Measurements from ENCODE around the gene AMN. TPM values are rescaled to one million over a fixed set of nuclear protein-coding genes. Genes with fewer than 3 reads are reported as not detected.
"Not testable (repeated sequence)": the region's sequence is repeated elsewhere in the genome, so short reads cannot be mapped to it uniquely, and the experiment has no call there.

Gene AMN
- total and polyA plus RNA-seq, 9 donors = 0.10 to 4.6 (median 0.59) TPM; not detected in 1

DNA sequence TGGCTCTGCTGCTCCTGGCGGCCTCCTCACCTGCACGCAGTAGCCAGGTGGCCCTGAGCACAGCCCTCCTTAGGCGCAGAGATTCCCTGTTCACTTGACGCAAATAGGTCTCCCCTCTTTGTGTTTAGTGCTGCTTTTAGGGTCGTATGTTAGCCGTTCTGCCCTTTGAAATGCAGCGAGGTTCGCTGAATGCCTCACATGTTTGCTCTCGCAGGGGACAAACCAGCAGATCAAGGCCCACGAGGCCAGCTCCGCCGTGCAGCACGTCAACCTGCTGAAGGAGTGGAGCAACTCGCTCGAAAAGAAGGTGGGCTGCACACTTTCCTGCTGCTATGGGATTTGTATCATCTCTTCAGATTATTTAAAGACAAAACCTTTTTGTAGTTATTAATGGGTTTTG, 31.4 kb upstream of the AMN start:
- H3K4me3 ChIP-seq = no peak overlapping the region
- WGBS, 3 donors = 81 to 88% (median 85%) methylated on average over 15 of the region's 15 CpGs
- TF ChIP-seq, protein P1, sequence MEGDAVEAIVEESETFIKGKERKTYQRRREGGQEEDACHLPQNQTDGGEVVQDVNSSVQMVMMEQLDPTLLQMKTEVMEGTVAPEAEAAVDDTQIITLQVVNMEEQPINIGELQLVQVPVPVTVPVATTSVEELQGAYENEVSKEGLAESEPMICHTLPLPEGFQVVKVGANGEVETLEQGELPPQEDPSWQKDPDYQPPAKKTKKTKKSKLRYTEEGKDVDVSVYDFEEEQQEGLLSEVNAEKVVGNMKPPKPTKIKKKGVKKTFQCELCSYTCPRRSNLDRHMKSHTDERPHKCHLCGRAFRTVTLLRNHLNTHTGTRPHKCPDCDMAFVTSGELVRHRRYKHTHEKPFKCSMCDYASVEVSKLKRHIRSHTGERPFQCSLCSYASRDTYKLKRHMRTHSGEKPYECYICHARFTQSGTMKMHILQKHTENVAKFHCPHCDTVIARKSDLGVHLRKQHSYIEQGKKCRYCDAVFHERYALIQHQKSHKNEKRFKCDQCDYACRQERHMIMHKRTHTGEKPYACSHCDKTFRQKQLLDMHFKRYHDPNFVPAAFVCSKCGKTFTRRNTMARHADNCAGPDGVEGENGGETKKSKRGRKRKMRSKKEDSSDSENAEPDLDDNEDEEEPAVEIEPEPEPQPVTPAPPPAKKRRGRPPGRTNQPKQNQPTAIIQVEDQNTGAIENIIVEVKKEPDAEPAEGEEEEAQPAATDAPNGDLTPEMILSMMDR (IDR thresholded peaks at IDR 0.05) = no peak
- TF ChIP-seq EP300 (IDR thresholded peaks at IDR 0.05) (no peak), POLR2A (IDR thresholded peaks at IDR 0.05) (no peak)
- H3K27ac ChIP-seq = no peak overlapping the region
- no peaks in the 10 kb centered on the region for H3K36me3 ChIP-seq
- H3K4me1 ChIP-seq (ENCODE audit: insufficient read depth) = no peaks in the 10 kb centered on the region
- no peaks in the 10 kb centered on the region for H3K27me3 ChIP-seq
- intact Hi-C loops (cut with DNase I) = no loop called here
- H3K9me3 ChIP-seq = no peaks in the 10 kb centered on the region
- no peak for DNase-seq

DNA sequence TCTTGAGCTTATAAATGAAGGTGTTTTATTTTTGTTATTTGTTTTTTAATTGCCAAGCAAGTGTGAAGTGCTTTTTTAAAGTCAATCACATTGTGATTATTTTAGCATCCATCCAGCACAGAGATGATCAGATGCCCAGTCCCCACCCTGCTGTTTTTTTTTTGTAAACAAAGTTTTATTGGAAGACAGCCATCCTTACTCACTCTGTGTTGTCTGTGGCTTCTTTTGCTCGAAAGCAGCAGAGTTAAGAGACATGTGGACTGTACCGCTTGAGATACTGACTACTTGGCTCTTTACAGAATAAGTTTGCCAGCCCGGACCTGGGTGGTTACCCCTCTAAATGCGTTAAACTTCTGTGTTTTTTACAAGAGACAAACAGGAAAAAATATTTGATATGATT, 30.9 kb upstream of the AMN start:
- no peaks in the 10 kb centered on the region for H3K36me3 ChIP-seq
- H3K27ac ChIP-seq = no peak overlapping the region
- DNase-seq = no peak
- no peak overlapping the region for H3K4me3 ChIP-seq
- 22 to 39% (median 23%) methylated on average over 4 of the region's 4 CpGs for WGBS, 3 donors
- no peaks in the 10 kb centered on the region for H3K27me3 ChIP-seq
- TF ChIP-seq, protein P1 (IDR thresholded peaks at IDR 0.05) = no peak
- H3K4me1 ChIP-seq (ENCODE audit: insufficient read depth) = no peaks in the 10 kb centered on the region
- H3K9me3 ChIP-seq = no peaks in the 10 kb centered on the region
- intact Hi-C loops (cut with DNase I) = no loop called here

DNA sequence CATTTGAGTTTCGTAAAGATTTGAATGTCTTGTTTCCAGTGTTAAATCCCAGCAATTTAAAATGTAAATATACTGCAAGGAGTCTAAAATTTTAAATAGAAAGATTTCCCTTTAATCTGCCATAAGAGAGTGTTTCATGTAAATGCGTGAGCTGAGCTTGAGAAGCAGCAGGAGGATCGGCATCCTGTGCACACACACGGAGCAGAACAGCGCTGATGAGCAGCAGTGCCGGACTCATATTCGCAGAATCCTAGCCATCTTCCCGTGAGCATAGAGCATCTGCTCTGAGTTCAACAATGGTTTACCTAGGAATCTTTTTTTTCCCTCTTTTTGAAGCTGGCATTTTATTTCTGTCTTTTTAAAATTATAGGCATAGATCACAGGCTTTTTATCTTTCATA, 29.8 kb upstream of the AMN start:
- no peaks in the 10 kb centered on the region for H3K9me3 ChIP-seq
- DNase-seq = no peak
- no peaks in the 10 kb centered on the region for H3K27me3 ChIP-seq
- TF ChIP-seq EP300 (IDR thresholded peaks at IDR 0.05) (no peak), POLR2A (IDR thresholded peaks at IDR 0.05) (no peak)
- TF ChIP-seq, protein P1 (IDR thresholded peaks at IDR 0.05) = no peak
- intact Hi-C loops (cut with DNase I) = no loop called here
- no peaks in the 10 kb centered on the region for H3K36me3 ChIP-seq
- 91 to 97% (median 95%) methylated on average over 8 of the region's 8 CpGs for WGBS, 3 donors
- H3K4me1 ChIP-seq (ENCODE audit: insufficient read depth) = no peaks in the 10 kb centered on the region
- H3K27ac ChIP-seq = no peak overlapping the region
- no peak overlapping the region for H3K4me3 ChIP-seq

DNA sequence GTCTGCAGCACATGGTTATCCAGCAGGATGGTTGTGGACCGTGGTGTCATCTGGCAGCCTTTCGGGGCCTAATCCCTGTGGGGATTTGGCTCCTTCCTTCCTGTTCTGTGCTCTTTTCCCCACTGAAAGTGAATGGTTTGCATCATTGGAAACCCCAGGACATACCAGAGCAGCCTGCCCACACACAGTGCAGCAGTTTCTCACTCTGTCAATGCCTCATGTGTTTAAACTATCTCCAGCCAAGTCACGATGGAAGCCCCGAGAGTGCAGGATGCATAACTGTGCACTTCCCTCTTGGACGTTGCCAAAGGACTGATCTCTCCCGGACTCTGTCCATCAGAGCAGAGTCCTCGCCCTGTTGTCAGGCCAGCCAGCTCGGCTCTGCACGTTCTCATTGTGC, 29.0 kb upstream of the AMN start:
- H3K27me3 ChIP-seq = no peaks in the 10 kb centered on the region
- no peak overlapping the region for H3K27ac ChIP-seq
- WGBS, 3 donors = 33 to 45% (median 33%) methylated on average over 9 of the region's 9 CpGs
- intact Hi-C loops (cut with DNase I) = no loop called here
- no peaks in the 10 kb centered on the region for H3K4me1 ChIP-seq (ENCODE audit: insufficient read depth)
- TF ChIP-seq POLR2A (IDR thresholded peaks at IDR 0.05) = no peak
- TF ChIP-seq, protein P1 (IDR thresholded peaks at IDR 0.05) = no peak
- no peak for TF ChIP-seq EP300 (IDR thresholded peaks at IDR 0.05)
- H3K36me3 ChIP-seq = no peaks in the 10 kb centered on the region
- H3K4me3 ChIP-seq = no peak overlapping the region
- no peaks in the 10 kb centered on the region for H3K9me3 ChIP-seq
- DNase-seq = no peak

DNA sequence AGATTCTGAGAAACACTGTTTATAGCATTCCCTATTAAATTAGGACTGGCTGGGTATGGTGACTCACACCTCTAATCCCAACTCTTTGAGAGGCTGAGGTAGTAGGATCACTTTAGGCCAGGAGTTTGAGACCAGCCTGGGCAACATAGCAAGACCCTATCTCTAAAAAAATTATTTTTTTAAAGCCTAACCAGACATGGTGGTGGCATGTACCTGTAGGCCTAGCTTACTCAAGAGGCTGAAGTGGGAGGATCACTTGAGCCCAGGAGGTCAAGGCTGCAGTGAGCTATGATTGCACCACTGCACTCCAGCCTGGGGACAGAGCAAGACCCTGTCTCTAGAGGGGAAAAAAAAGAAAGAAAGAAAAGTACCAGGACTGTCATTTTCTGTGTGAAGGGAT, 25.7 kb upstream of the AMN start:
- H3K27me3 ChIP-seq; H3K4me3 ChIP-seq; H3K36me3 ChIP-seq; intact Hi-C loops (cut with DNase I); DNase-seq; H3K27ac ChIP-seq; H3K9me3 ChIP-seq; H3K4me1 ChIP-seq (ENCODE audit: insufficient read depth): not testable (repeated sequence)

Measured in ovary (tissue), 9 donors.